Tibial nerve (tissue), 3 donors: Measurements from ENCODE around the gene RUNX3.

Experiments used
- POLR2A ChIP-seq, 2 donors: fragments of 450-650 bp; IDR thresholded peaks; one replicate each; pipeline ENCODE4 v1.6.1; 2017; ENCODE audit warnings: antibody characterized with exemption in 2 of 2, mild to moderate bottlenecking in 2 of 2, moderate library complexity in 2 of 2
- TF ChIP-seq, protein P1 (sequence below), 5 experiments: fragments of 200-600 bp in 3 of 5; fragments of 450-650 bp in 2 of 5; sonication (generic) in 3 of 5; IDR thresholded peaks; one replicate each; pipeline ENCODE4 v1.5.1; 2016 to 2019; ENCODE audit warnings: antibody characterized with exemption in 5 of 5, mild to moderate bottlenecking in 3 of 5, moderate library complexity in 2 of 5

DNA sequence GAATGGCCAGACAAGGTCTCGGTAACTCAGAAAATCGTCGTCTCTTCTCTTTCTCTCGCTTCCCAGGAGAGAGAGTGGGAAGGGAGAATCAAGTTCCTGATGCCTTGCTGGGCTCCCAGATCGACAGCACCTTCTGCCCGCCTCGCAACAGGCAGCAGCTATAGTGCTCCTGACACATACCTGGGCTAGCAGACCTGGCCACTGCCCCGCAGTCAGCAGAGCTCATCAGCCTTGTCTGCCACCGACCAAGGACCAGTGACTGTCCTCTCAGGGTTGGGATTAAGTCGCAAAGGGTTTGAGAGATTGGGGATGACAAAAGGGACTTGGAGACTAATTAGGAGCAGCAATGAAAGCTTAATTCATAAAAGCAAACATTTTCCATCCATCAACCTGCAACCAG lies 4.1 kb downstream of the RUNX3 start:
- TF ChIP-seq, protein P1, sequence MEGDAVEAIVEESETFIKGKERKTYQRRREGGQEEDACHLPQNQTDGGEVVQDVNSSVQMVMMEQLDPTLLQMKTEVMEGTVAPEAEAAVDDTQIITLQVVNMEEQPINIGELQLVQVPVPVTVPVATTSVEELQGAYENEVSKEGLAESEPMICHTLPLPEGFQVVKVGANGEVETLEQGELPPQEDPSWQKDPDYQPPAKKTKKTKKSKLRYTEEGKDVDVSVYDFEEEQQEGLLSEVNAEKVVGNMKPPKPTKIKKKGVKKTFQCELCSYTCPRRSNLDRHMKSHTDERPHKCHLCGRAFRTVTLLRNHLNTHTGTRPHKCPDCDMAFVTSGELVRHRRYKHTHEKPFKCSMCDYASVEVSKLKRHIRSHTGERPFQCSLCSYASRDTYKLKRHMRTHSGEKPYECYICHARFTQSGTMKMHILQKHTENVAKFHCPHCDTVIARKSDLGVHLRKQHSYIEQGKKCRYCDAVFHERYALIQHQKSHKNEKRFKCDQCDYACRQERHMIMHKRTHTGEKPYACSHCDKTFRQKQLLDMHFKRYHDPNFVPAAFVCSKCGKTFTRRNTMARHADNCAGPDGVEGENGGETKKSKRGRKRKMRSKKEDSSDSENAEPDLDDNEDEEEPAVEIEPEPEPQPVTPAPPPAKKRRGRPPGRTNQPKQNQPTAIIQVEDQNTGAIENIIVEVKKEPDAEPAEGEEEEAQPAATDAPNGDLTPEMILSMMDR (IDR thresholded peaks at IDR 0.05) = no peak
- TF ChIP-seq POLR2A (IDR thresholded peaks at IDR 0.05) = no peak
